K562 (cell line): ENCODE data around the gene CETN1. TPM values are rescaled to one million over a fixed set of nuclear protein-coding genes. Genes with fewer than 3 reads are reported as not detected.
A peak's percentile ranks its signal among the peaks of the same experiment; 100 is the strongest.

Experiments used
- ARHGAP35 ChIP-seq: fragments of 450-650 bp; IDR thresholded peaks from 2 replicates; pipeline ENCODE4 v1.6.1; 2018; ENCODE audit not compliant: partially characterized antibody
- CBFA2T3 ChIP-seq: fragments of 450-650 bp; IDR thresholded peaks from 2 replicates; pipeline ENCODE4 v1.6.1; 2017
- FUS ChIP-seq: fragments of 200-400 bp; formaldehyde crosslinking; optimal IDR thresholded peaks from 2 replicates; pipeline ENCODE3; 2017; ENCODE audit warnings: low read depth, low read length
- MAFG ChIP-seq: fragments of 450-650 bp; conservative IDR thresholded peaks from 2 replicates; pipeline ENCODE4 v1.6.1; 2016; ENCODE audit warnings: missing genetic modification characterization, missing compliant biosample characterization
- POLR2AphosphoS5 ChIP-seq: IDR thresholded peaks from 2 replicates; pipeline ENCODE4 v1.6.1; 2011; ENCODE audit warnings: mild to moderate bottlenecking, low read depth, low read length, moderate library complexity; ENCODE audit not compliant: control insufficient read depth, insufficient read depth
- POLR2B ChIP-seq: fragments of 450-650 bp; IDR thresholded peaks from 2 replicates; pipeline ENCODE4 v1.6.1; 2018; ENCODE audit warnings: low read depth; ENCODE audit not compliant: partially characterized antibody
- SMC3 ChIP-seq: conservative IDR thresholded peaks from 2 replicates; pipeline ENCODE4 v1.6.1; 2011; ENCODE audit warnings: low read depth, low read length, improper control_type of control experiment; ENCODE audit not compliant: insufficient read depth
- TBP ChIP-seq: optimal IDR thresholded peaks from 2 replicates; pipeline ENCODE3; 2011; ENCODE audit warnings: low read depth, low read length, improper control_type of control experiment
- ZFPM2 ChIP-seq: fragments of 250-450 bp; sonication (Bioruptor Pico); IDR thresholded peaks from 2 replicates; pipeline ENCODE4 v1.5.1; 2022; ENCODE audit warnings: mild to moderate bottlenecking
- ZNF124 ChIP-seq: sonication (generic); formaldehyde crosslinking; IDR thresholded peaks from 2 replicates; pipeline ENCODE4 v1.8.1; 2022; ENCODE audit warnings: missing genetic modification reagents
- ZNF316 ChIP-seq: fragments of 450-650 bp; IDR thresholded peaks from 2 replicates; pipeline ENCODE4 v1.6.1; 2016
- ZNF431 ChIP-seq: sonication (generic); formaldehyde crosslinking; IDR thresholded peaks from 2 replicates; pipeline ENCODE4 v1.8.0; 2022; ENCODE audit warnings: mild to moderate bottlenecking, missing genetic modification reagents
- polyA plus RNA-seq, 8 experiments: library from polyadenylated mRNA; depleted of rRNA in 4 of 8; stranded (reverse) in 5 of 8; unstranded in 3 of 8; fragments of >200 nt; fragmentation: Nextera tagmentation in 2 of 8; fragmentation: Illumina TruSeq in 1 of 8; extraction: Ambion mirVana in 2 of 8; extraction: Trizol in 1 of 8; gene quantifications; 2 replicates each; pipeline versions ENCODE4 v1.2.1 to v1.2.3, GENCODE V29; 2011 to 2014; ENCODE audit warnings: inconsistent platforms in 1 of 8, missing spikeins in 1 of 8
- total RNA-seq, 7 experiments: library from RNA; depleted of rRNA in 6 of 7; stranded (reverse); fragments of >200 nt in 6 of 7; fragmentation: Illumina TruSeq in 2 of 7; extraction: Trizol in 2 of 7; gene quantifications; 2 replicates each; pipeline versions ENCODE4 v1.2.1 to v1.2.3, GENCODE V29; 2011 to 2021; ENCODE audit warnings: low replicate concordance in 1 of 7
- TF ChIP-seq, protein P1 (sequence below), 2 experiments: fragments of 450-650 bp; IDR thresholded peaks; 2 replicates each; pipeline ENCODE4 v1.6.1; 2018; ENCODE audit warnings: mild to moderate bottlenecking in 2 of 2, low read depth in 1 of 2; ENCODE audit not compliant: partially characterized antibody in 2 of 2
- TF ChIP-seq, protein P2 (sequence below): fragments of 250-450 bp; sonication (Bioruptor Pico); IDR thresholded peaks from 2 replicates; pipeline ENCODE4 v1.4.0; 2020
- TF ChIP-seq, protein P3 (sequence below): fragments of 450-650 bp; formaldehyde crosslinking; IDR thresholded peaks from 2 replicates; pipeline ENCODE4 v1.4.0; 2022; ENCODE audit warnings: mild to moderate bottlenecking, moderate library complexity
- TF ChIP-seq, protein P4 (sequence below), 2 experiments: fragments of 150-350 bp in 1 of 2; IDR thresholded peaks; 2 replicates each; pipeline ENCODE4 v1.6.1; 2012 to 2016; ENCODE audit warnings: low read depth in 2 of 2, low read length in 2 of 2, mild to moderate bottlenecking in 1 of 2, moderate library complexity in 1 of 2
- TF ChIP-seq, protein P5 (sequence below): sonication (generic); formaldehyde crosslinking; IDR thresholded peaks from 2 replicates; pipeline ENCODE4 v1.8.0; 2022; ENCODE audit warnings: mild to moderate bottlenecking, missing genetic modification reagents

CETN1 gene
- total and polyA plus RNA-seq, 9 of the 15 experiments (the other 6 are each of a cell fraction or from before 2014, with no cell fraction given): 0.07 to 0.34 (median 0.19) TPM; not detected in 3

DNA sequence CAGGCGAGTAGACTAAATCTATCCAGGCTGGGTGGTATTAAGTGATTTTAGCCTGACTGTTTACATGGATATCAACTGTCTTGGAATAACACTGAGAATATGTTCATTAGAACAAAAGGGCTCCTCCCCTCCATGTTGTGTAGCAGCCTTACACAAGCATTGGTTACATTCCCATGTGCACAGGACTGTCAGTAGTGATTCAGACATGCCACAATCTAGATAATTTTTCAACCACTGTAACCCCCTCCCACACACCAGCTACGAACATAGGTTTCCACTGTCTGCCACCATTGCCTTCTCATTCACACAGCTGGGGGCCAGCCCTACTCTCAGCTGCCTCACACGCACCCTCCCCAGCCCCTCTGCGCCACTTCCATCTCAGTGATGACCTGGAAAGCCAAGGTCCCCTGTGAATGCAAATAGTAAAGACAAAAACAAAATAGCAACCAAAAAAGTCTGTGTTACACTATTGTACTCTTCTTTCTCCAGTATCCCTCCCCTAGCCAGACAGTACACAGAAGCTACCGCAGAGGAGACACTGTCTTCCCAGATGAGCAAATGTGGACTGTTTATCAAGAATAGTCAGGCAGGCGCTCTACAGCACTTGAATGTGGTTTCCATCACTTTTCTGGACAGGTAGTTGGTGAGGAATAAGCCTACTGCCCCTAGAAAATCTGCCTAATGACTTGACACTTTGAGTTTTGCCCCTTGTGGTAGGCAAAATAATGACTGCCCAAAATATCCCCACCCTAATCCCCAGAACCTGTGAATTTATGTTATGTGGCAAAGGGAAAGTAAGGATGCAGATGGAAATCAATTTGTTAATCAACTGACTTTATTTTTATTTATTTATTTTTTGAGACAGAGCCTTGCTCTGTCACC lies 49.3 kb downstream of the CETN1 start (continued):
- TF ChIP-seq, protein P1, sequence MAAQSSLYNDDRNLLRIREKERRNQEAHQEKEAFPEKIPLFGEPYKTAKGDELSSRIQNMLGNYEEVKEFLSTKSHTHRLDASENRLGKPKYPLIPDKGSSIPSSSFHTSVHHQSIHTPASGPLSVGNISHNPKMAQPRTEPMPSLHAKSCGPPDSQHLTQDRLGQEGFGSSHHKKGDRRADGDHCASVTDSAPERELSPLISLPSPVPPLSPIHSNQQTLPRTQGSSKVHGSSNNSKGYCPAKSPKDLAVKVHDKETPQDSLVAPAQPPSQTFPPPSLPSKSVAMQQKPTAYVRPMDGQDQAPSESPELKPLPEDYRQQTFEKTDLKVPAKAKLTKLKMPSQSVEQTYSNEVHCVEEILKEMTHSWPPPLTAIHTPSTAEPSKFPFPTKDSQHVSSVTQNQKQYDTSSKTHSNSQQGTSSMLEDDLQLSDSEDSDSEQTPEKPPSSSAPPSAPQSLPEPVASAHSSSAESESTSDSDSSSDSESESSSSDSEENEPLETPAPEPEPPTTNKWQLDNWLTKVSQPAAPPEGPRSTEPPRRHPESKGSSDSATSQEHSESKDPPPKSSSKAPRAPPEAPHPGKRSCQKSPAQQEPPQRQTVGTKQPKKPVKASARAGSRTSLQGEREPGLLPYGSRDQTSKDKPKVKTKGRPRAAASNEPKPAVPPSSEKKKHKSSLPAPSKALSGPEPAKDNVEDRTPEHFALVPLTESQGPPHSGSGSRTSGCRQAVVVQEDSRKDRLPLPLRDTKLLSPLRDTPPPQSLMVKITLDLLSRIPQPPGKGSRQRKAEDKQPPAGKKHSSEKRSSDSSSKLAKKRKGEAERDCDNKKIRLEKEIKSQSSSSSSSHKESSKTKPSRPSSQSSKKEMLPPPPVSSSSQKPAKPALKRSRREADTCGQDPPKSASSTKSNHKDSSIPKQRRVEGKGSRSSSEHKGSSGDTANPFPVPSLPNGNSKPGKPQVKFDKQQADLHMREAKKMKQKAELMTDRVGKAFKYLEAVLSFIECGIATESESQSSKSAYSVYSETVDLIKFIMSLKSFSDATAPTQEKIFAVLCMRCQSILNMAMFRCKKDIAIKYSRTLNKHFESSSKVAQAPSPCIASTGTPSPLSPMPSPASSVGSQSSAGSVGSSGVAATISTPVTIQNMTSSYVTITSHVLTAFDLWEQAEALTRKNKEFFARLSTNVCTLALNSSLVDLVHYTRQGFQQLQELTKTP (IDR thresholded peaks at IDR 0.05; ENCODE audit: low read depth in 1 of 2, partially characterized antibody in 2 of 2): no peak
- TF ChIP-seq ARHGAP35: no peak
- TF ChIP-seq, protein P2, sequence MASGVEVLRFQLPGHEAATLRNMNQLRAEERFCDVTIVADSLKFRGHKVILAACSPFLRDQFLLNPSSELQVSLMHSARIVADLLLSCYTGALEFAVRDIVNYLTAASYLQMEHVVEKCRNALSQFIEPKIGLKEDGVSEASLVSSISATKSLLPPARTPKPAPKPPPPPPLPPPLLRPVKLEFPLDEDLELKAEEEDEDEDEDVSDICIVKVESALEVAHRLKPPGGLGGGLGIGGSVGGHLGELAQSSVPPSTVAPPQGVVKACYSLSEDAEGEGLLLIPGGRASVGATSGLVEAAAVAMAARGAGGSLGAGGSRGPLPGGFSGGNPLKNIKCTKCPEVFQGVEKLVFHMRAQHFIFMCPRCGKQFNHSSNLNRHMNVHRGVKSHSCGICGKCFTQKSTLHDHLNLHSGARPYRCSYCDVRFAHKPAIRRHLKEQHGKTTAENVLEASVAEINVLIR (CRISPR knock-in tag): no peak
- TF ChIP-seq ZFPM2 (CRISPR knock-in tag): no peak
- no peak for TF ChIP-seq ZNF124 (CRISPR knock-in tag)
- TF ChIP-seq SMC3: no peak
- TF ChIP-seq, protein P3, sequence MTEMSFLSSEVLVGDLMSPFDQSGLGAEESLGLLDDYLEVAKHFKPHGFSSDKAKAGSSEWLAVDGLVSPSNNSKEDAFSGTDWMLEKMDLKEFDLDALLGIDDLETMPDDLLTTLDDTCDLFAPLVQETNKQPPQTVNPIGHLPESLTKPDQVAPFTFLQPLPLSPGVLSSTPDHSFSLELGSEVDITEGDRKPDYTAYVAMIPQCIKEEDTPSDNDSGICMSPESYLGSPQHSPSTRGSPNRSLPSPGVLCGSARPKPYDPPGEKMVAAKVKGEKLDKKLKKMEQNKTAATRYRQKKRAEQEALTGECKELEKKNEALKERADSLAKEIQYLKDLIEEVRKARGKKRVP (CRISPR knock-in tag): no peak
- TF ChIP-seq POLR2B: no peak
- peak; percentile 62 for TF ChIP-seq ZNF316
- TF ChIP-seq, protein P4, sequence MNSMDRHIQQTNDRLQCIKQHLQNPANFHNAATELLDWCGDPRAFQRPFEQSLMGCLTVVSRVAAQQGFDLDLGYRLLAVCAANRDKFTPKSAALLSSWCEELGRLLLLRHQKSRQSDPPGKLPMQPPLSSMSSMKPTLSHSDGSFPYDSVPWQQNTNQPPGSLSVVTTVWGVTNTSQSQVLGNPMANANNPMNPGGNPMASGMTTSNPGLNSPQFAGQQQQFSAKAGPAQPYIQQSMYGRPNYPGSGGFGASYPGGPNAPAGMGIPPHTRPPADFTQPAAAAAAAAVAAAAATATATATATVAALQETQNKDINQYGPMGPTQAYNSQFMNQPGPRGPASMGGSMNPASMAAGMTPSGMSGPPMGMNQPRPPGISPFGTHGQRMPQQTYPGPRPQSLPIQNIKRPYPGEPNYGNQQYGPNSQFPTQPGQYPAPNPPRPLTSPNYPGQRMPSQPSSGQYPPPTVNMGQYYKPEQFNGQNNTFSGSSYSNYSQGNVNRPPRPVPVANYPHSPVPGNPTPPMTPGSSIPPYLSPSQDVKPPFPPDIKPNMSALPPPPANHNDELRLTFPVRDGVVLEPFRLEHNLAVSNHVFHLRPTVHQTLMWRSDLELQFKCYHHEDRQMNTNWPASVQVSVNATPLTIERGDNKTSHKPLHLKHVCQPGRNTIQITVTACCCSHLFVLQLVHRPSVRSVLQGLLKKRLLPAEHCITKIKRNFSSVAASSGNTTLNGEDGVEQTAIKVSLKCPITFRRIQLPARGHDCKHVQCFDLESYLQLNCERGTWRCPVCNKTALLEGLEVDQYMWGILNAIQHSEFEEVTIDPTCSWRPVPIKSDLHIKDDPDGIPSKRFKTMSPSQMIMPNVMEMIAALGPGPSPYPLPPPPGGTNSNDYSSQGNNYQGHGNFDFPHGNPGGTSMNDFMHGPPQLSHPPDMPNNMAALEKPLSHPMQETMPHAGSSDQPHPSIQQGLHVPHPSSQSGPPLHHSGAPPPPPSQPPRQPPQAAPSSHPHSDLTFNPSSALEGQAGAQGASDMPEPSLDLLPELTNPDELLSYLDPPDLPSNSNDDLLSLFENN (IDR thresholded peaks at IDR 0.05; ENCODE audit: low read depth in 2 of 2, low read length in 2 of 2): no peak
- 0 out of 2 replicates have a peak, but pooled peaks have one; percentile 16 for TF ChIP-seq MAFG
- TF ChIP-seq FUS: no peak
- no peak for TF ChIP-seq POLR2AphosphoS5
- TF ChIP-seq CBFA2T3: peak; percentile 55; the same call in 1 of the 2 replicates
- no peak for TF ChIP-seq TBP
- no peak for TF ChIP-seq ZNF431 (CRISPR knock-in tag)
- TF ChIP-seq, protein P5, sequence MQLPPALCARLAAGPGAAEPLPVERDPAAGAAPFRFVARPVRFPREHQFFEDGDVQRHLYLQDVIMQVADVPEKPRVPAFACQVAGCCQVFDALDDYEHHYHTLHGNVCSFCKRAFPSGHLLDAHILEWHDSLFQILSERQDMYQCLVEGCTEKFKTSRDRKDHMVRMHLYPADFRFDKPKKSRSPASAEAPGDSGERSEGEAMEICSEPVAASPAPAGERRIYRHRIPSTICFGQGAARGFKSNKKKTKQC: no peak
